ENCODE measurements around the gene LOC128125822.

DNA sequence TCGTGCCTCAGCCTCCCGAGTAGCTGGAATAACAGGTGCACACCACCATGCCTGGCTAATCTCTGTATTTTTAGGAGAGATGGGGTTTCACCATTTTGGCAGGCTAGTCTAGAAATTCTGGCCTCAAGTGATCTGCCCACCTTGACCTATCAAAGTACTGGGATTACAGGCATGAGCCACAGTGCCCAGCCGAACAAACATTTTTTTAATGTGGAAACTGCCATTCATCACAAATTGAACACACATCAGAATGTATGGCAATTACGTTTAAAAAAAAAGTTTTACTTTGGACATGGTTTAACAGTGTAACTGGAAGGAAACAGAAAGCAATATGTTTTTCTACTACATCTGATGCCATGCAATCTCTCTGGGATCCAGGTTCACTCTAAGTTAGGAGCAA is 38.3 kb upstream of the LOC128125822 start:
- TF ChIP-seq POLR2AphosphoS5 (IDR thresholded peaks at IDR 0.05; ENCODE audit: low read depth, low read length), result no peak
- no peak for TF ChIP-seq FOSL1 (IDR thresholded peaks at IDR 0.05; ENCODE audit: low read depth)
- TF ChIP-seq, protein P1, sequence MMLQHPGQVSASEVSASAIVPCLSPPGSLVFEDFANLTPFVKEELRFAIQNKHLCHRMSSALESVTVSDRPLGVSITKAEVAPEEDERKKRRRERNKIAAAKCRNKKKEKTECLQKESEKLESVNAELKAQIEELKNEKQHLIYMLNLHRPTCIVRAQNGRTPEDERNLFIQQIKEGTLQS (IDR thresholded peaks at IDR 0.05), result no peak
- no peak for TF ChIP-seq POLR2A (IDR thresholded peaks at IDR 0.05; ENCODE audit: borderline replicate concordance, extremely low read depth, insufficient read depth, insufficient read length)
- TF ChIP-seq, protein P2, sequence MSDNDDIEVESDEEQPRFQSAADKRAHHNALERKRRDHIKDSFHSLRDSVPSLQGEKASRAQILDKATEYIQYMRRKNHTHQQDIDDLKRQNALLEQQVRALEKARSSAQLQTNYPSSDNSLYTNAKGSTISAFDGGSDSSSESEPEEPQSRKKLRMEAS (IDR thresholded peaks at IDR 0.05), result no peak
- TF ChIP-seq RAD21 (IDR thresholded peaks at IDR 0.05; ENCODE audit: low read depth), result no peak
- TF ChIP-seq, protein P3, sequence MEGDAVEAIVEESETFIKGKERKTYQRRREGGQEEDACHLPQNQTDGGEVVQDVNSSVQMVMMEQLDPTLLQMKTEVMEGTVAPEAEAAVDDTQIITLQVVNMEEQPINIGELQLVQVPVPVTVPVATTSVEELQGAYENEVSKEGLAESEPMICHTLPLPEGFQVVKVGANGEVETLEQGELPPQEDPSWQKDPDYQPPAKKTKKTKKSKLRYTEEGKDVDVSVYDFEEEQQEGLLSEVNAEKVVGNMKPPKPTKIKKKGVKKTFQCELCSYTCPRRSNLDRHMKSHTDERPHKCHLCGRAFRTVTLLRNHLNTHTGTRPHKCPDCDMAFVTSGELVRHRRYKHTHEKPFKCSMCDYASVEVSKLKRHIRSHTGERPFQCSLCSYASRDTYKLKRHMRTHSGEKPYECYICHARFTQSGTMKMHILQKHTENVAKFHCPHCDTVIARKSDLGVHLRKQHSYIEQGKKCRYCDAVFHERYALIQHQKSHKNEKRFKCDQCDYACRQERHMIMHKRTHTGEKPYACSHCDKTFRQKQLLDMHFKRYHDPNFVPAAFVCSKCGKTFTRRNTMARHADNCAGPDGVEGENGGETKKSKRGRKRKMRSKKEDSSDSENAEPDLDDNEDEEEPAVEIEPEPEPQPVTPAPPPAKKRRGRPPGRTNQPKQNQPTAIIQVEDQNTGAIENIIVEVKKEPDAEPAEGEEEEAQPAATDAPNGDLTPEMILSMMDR (IDR thresholded peaks at IDR 0.05 in 2 of 3, conservative IDR thresholded peaks at IDR 0.05 in 1 of 3; ENCODE audit: borderline replicate concordance in 1 of 3, insufficient read depth in 1 of 3, low read depth in 2 of 3, low read length in 2 of 3), result no peak
- no peak for TF ChIP-seq SP1 (IDR thresholded peaks at IDR 0.05; ENCODE audit: low read depth)
- no peak for TF ChIP-seq JUND (IDR thresholded peaks at IDR 0.05)
- TF ChIP-seq CEBPB (IDR thresholded peaks at IDR 0.05; ENCODE audit: low read depth), result no peak
- no peak for TF ChIP-seq EZH2 (IDR thresholded peaks at IDR 0.05)
- TF ChIP-seq, protein P4, sequence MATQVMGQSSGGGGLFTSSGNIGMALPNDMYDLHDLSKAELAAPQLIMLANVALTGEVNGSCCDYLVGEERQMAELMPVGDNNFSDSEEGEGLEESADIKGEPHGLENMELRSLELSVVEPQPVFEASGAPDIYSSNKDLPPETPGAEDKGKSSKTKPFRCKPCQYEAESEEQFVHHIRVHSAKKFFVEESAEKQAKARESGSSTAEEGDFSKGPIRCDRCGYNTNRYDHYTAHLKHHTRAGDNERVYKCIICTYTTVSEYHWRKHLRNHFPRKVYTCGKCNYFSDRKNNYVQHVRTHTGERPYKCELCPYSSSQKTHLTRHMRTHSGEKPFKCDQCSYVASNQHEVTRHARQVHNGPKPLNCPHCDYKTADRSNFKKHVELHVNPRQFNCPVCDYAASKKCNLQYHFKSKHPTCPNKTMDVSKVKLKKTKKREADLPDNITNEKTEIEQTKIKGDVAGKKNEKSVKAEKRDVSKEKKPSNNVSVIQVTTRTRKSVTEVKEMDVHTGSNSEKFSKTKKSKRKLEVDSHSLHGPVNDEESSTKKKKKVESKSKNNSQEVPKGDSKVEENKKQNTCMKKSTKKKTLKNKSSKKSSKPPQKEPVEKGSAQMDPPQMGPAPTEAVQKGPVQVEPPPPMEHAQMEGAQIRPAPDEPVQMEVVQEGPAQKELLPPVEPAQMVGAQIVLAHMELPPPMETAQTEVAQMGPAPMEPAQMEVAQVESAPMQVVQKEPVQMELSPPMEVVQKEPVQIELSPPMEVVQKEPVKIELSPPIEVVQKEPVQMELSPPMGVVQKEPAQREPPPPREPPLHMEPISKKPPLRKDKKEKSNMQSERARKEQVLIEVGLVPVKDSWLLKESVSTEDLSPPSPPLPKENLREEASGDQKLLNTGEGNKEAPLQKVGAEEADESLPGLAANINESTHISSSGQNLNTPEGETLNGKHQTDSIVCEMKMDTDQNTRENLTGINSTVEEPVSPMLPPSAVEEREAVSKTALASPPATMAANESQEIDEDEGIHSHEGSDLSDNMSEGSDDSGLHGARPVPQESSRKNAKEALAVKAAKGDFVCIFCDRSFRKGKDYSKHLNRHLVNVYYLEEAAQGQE (IDR thresholded peaks at IDR 0.05; ENCODE audit: low read depth), result no peak

Data from HCT116 (cell line).